Psoas muscle (tissue), 8 donors: ENCODE results near the gene CDH6. TPM values are rescaled to one million over a fixed set of nuclear protein-coding genes. Genes with fewer than 3 reads are reported as not detected.

ENCODE experiments used
- ATAC-seq, 4 donors: fragments of 200-7000 bp; cut with Tn5 transposase; one replicate each; pipeline ENCODE4 v1.9.1; 2020; ENCODE audit warnings: moderate library complexity in 3 of 4, mild to moderate bottlenecking in 2 of 4
- DNase-seq, 2 donors: peaks; one replicate each; pipeline ENCODE4 v3.0.0-alpha.2; 2020
- H3K27ac ChIP-seq: fragments of 200-600 bp; one replicate; pipeline ENCODE4 v1.8.0; 2022
- H3K27me3 ChIP-seq, 3 donors: fragments of 200-600 bp in 1 of 3; one replicate each; pipeline versions ENCODE4 v1.6.1 to v1.8.0; 2013 to 2022; ENCODE audit warnings: low read length in 2 of 3, mild to moderate bottlenecking in 2 of 3, moderate library complexity in 1 of 3; ENCODE audit not compliant: insufficient read depth in 3 of 3
- H3K36me3 ChIP-seq, 2 donors: fragments of 200-600 bp in 1 of 2; one replicate each; pipeline versions ENCODE4 v1.6.1 to v1.8.0; 2013 to 2022; ENCODE audit warnings: low read depth in 1 of 2, mild to moderate bottlenecking in 1 of 2, moderate library complexity in 1 of 2; ENCODE audit not compliant: insufficient read depth in 1 of 2
- H3K4me1 ChIP-seq: fragments of 200-600 bp; one replicate; pipeline ENCODE4 v1.8.0; 2022
- H3K4me3 ChIP-seq: fragments of 200-600 bp; one replicate; pipeline ENCODE4 v1.8.0; 2022; ENCODE audit warnings: mild to moderate bottlenecking
- H3K9me3 ChIP-seq: fragments of 200-600 bp; one replicate; pipeline ENCODE4 v1.8.0; 2022
- CTCF ChIP-seq: fragments of 200-600 bp; IDR thresholded peaks from one replicate; pipeline ENCODE4 v1.8.0; 2022; ENCODE audit warnings: antibody characterized with exemption
- WGBS, 3 donors: extraction: QIAGEN DNeasy Blood & Tissue Kit; methylation state at CpG; one replicate each; pipeline versions ENCODE4 v1.1.6 to v1.1.7; 2013; 5-methylcytosine and 5-hydroxymethylcytosine counted together
- intact Hi-C, 2 donors: fragments of 100-400 bp; cut with DNase I; formaldehyde crosslinking; loops; one replicate each; pipeline versions ENCODE4 v1.11.0 to v1.14.2; 2022
- polyA plus RNA-seq, 3 donors: library from polyadenylated mRNA; stranded (reverse); fragments of 200-250 nt; gene quantifications; one replicate each; pipeline ENCODE4 v1.2.3, GENCODE V29; 2013
- total RNA-seq, 4 donors: library from RNA; stranded (reverse); fragmentation: NEBNext Ultra II Directional in 2 of 4; extraction: Animal tissue kit (Norgen Biotek cat#: 25700) in 2 of 4; gene quantifications; one replicate each; pipeline versions ENCODE4 v1.2.1 to v1.2.4, GENCODE V29; 2021 to 2023
- donor health status: healthy with polysubstance abuse.
- donor health status: DM: no; HTN: no; CAD: no; lungs with moderate emphysema.
- donor health status: Bipolar disorder and iron deficiency.
- donor health status: healthy.
- donor health status: DM: yes; HTN: yes; CAD: no.
- donor health status: DM: no; HTN: no; CAD: no.
- donor health status: DM: no; HTN: no; CAD: no.
- donor health status: DM: yes; HTN: yes; CAD: no.

CDH6 gene
- total and polyA plus RNA-seq, 7 donors = 0.30 to 3.4 (median 0.77) TPM

- intact Hi-C loops = no loop called here
- TF ChIP-seq CTCF = no peak
- DNase-seq (no peak), ATAC-seq (no peak)
- H3K4me1 ChIP-seq = no peaks in the 10 kb centered on the region
- H3K27ac ChIP-seq = no peak overlapping the region
- no peak overlapping the region for H3K4me3 ChIP-seq
- WGBS, 3 donors = 83 to 86% (median 84%) methylated on average over 7 of the region's 7 CpGs
- no peaks in the 10 kb centered on the region for H3K36me3 ChIP-seq
- peaks cover 0 to 3% (median 0%) of the 10 kb centered on the region in 3 donors for H3K27me3 ChIP-seq
- H3K9me3 ChIP-seq = no peaks in the 10 kb centered on the region
Observed at GRCh38 chr5:31185951-31186350, 7.5 kb upstream of the CDH6 start.

- WGBS, 3 donors = 16 to 24% (median 19%) methylated on average over 5 of the region's 5 CpGs
- no peaks in the 10 kb centered on the region for H3K36me3 ChIP-seq
- H3K27me3 ChIP-seq = peaks cover 0 to 3% (median 0%) of the 10 kb centered on the region in 3 donors
- TF ChIP-seq CTCF = peak; percentile 54
- DNase-seq (no peak), ATAC-seq (no peak)
- H3K27ac ChIP-seq = no peak overlapping the region
- H3K4me1 ChIP-seq = no peaks in the 10 kb centered on the region
- H3K4me3 ChIP-seq = no peak overlapping the region
- intact Hi-C loops = no loop called here
- no peaks in the 10 kb centered on the region for H3K9me3 ChIP-seq
Observed at GRCh38 chr5:31186672-31187267, 6.7 kb upstream of the CDH6 start.

- no peak overlapping the region for H3K4me3 ChIP-seq
- H3K4me1 ChIP-seq = no peaks in the 10 kb centered on the region
- no peak for TF ChIP-seq CTCF
- peaks cover 0 to 6% (median 3%) of the 10 kb centered on the region in 3 donors for H3K27me3 ChIP-seq
- no peaks in the 10 kb centered on the region for H3K36me3 ChIP-seq
- no peak overlapping the region for H3K27ac ChIP-seq
- 82 to 84% (median 83%) methylated on average over 7 of the region's 7 CpGs for WGBS, 3 donors
- no peak for ATAC-seq
- H3K9me3 ChIP-seq = no peaks in the 10 kb centered on the region
- intact Hi-C loops = no loop called here
- DNase-seq = no peak
Observed at GRCh38 chr5:31187591-31187990, 5.9 kb upstream of the CDH6 start.

- H3K4me1 ChIP-seq = no peaks in the 10 kb centered on the region
- WGBS, 3 donors = 19 to 41% (median 29%) methylated on average over 1 of the region's 1 CpG
- ATAC-seq = no peak
- no peak for DNase-seq
- no peak overlapping the region for H3K27ac ChIP-seq
- H3K9me3 ChIP-seq = no peaks in the 10 kb centered on the region
- no peak overlapping the region for H3K4me3 ChIP-seq
- peaks cover 7 to 40% (median 7%) of the 10 kb centered on the region in 3 donors for H3K27me3 ChIP-seq
- TF ChIP-seq CTCF = no peak
- no peaks in the 10 kb centered on the region for H3K36me3 ChIP-seq
- intact Hi-C loops = no loop called here
Observed at GRCh38 chr5:31192442-31192841, 1.0 kb upstream of the CDH6 start.

- H3K27ac ChIP-seq = no peak overlapping the region
- intact Hi-C loops = no loop called here
- peaks cover 7 to 40% (median 9%) of the 10 kb centered on the region in 3 donors for H3K27me3 ChIP-seq
Observed at GRCh38 chr5:31193116-31193515, 370 bp upstream of the CDH6 start.

More at GRCh38 chr5:31193116-31193515, 370 bp upstream of the CDH6 start:
- DNase-seq = no peak
- TF ChIP-seq CTCF = no peak
- Histone ChIP-seq H3K36me3 (no peaks in the 10 kb centered on the region), H3K9me3 (no peaks in the 10 kb centered on the region), H3K4me3 (peak overlapping the region; percentile 57), H3K4me1 (no peaks in the 10 kb centered on the region)
- WGBS, 3 donors = 11 to 23% (median 13%) methylated on average over 10 of the region's 10 CpGs
- no peak for ATAC-seq
